ENCODE measurements around the gene RAB40B. TPM values are rescaled to one million over a fixed set of nuclear protein-coding genes. Genes with fewer than 3 reads are reported as not detected.

RAB40B gene
- total and polyA plus RNA-seq, 2 of the 13 experiments (the other 11 are each of a cell fraction or from before 2014, with no cell fraction given): 6.2 to 6.5 TPM

- TF ChIP-seq ZNF18 (CRISPR knock-in tag; IDR thresholded peaks at IDR 0.05; ENCODE audit: insufficient replicate concordance) (peak; percentile 67), SP5 (CRISPR knock-in tag; IDR thresholded peaks at IDR 0.05; ENCODE audit: borderline replicate concordance, low read depth) (peak; percentile 53; the same call in 1 of the 2 replicates), ATAD3A (CRISPR knock-in tag; IDR thresholded peaks at IDR 0.05) (no peak), ZNF749 (CRISPR knock-in tag; IDR thresholded peaks at IDR 0.05; ENCODE audit: borderline replicate concordance) (peak; percentile 49; the same call in 1 of the 2 replicates), GATAD1 (CRISPR knock-in tag; IDR thresholded peaks at IDR 0.05) (peak; percentile 93), YEATS4 (CRISPR knock-in tag; IDR thresholded peaks at IDR 0.05; ENCODE audit: borderline replicate concordance) (peak; percentile 90), FOXO4 (CRISPR knock-in tag; conservative IDR thresholded peaks at IDR 0.05) (no peak), ZNF205 (CRISPR knock-in tag; IDR thresholded peaks at IDR 0.05) (peak; percentile 76), NFKB2 (CRISPR knock-in tag; IDR thresholded peaks at IDR 0.05; ENCODE audit: borderline replicate concordance) (peak; percentile 52; the same call in 1 of the 2 replicates), ZFY (CRISPR knock-in tag; IDR thresholded peaks at IDR 0.05) (peak; percentile 99), ZNF792 (CRISPR knock-in tag; IDR thresholded peaks at IDR 0.05) (no peak), ZNF34 (CRISPR knock-in tag; IDR thresholded peaks at IDR 0.05; ENCODE audit: borderline replicate concordance) (no peak; the same call in 1 of the 2 replicates), RFXAP (CRISPR knock-in tag; IDR thresholded peaks at IDR 0.05; ENCODE audit: borderline replicate concordance) (no peak), RFXANK (CRISPR knock-in tag; IDR thresholded peaks at IDR 0.05) (no peak), ZNF317 (CRISPR knock-in tag; IDR thresholded peaks at IDR 0.05) (0 out of 2 replicates have a peak, but pooled peaks have one; percentile 32), HHEX (CRISPR knock-in tag; IDR thresholded peaks at IDR 0.05) (no peak), XBP1 (CRISPR knock-in tag; IDR thresholded peaks at IDR 0.05) (no peak), ZFP82 (CRISPR knock-in tag; IDR thresholded peaks at IDR 0.05; ENCODE audit: borderline replicate concordance) (no peak), ZNF883 (CRISPR knock-in tag; IDR thresholded peaks at IDR 0.05; ENCODE audit: not compliant biosample characterization) (peak; percentile 39), RAD51 (IDR thresholded peaks at IDR 0.05; ENCODE audit: borderline replicate concordance) (no peak), ZNF333 (CRISPR knock-in tag; IDR thresholded peaks at IDR 0.05; ENCODE audit: borderline replicate concordance) (peak; percentile 67; the same call in 1 of the 2 replicates), NR3C1 (CRISPR knock-in tag; IDR thresholded peaks at IDR 0.05) (no peak), SRY (CRISPR knock-in tag; IDR thresholded peaks at IDR 0.05) (peak; percentile 86; the same call in 1 of the 2 replicates), CREB1 (IDR thresholded peaks at IDR 0.05) (peak; percentile 76), CREB1 (CRISPR knock-in tag; IDR thresholded peaks at IDR 0.05) (no peak)
- TF ChIP-seq, protein P1, sequence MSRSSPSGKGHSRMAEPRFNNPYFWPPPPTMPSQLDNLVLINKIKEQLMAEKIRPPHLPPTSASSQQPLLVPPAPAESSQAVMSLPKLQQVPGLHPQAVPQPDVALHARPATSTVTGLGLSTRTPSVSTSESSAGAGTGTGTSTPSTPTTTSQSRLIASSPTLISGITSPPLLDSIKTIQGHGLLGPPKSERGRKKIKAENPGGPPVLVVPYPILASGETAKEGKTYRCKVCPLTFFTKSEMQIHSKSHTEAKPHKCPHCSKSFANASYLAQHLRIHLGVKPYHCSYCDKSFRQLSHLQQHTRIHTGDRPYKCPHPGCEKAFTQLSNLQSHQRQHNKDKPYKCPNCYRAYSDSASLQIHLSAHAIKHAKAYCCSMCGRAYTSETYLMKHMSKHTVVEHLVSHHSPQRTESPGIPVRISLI (CRISPR knock-in tag; IDR thresholded peaks at IDR 0.05; ENCODE audit: borderline replicate concordance): no peak; the same call in 1 of the 2 replicates
- TF ChIP-seq, protein P2, sequence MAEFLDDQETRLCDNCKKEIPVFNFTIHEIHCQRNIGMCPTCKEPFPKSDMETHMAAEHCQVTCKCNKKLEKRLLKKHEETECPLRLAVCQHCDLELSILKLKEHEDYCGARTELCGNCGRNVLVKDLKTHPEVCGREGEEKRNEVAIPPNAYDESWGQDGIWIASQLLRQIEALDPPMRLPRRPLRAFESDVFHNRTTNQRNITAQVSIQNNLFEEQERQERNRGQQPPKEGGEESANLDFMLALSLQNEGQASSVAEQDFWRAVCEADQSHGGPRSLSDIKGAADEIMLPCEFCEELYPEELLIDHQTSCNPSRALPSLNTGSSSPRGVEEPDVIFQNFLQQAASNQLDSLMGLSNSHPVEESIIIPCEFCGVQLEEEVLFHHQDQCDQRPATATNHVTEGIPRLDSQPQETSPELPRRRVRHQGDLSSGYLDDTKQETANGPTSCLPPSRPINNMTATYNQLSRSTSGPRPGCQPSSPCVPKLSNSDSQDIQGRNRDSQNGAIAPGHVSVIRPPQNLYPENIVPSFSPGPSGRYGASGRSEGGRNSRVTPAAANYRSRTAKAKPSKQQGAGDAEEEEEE (CRISPR knock-in tag; IDR thresholded peaks at IDR 0.05; ENCODE audit: borderline replicate concordance): 0 out of 2 replicates have a peak, but pooled peaks have one; percentile 65
These were observed 50.3 kb downstream of the RAB40B start, which contains the start of gene WDR45B (continued) for GRCh38 chr17:82648165-82648668.
